GM23338 (cell line): ENCODE data around the gene PDE12. TPM values are rescaled to one million over a fixed set of nuclear protein-coding genes. Genes with fewer than 3 reads are reported as not detected.

Experiments
- ATAC-seq: fragments of 200-7000 bp; cut with Tn5 transposase; 3 replicates; pipeline ENCODE4 v1.9.1; 2020
- DNase-seq: peaks from one replicate; pipeline ENCODE4 v3.0.0-alpha.2; 2015; ENCODE audit warnings: low spot score
- H2AFZ ChIP-seq: fragments of 200-600 bp; sonication (generic); 2 replicates; pipeline ENCODE4 v1.8.0; 2016; ENCODE audit warnings: antibody characterized with exemption, mild to moderate bottlenecking, moderate library complexity
- H3F3A ChIP-seq: fragments of 200-600 bp; sonication (generic); replicated peaks from 2 replicates; pipeline ENCODE4 v1.8.0; 2017; ENCODE audit warnings: antibody characterized with exemption, mixed run types, low read depth
- H3K27ac ChIP-seq: fragments of 200-600 bp; sonication (generic); 2 replicates; pipeline ENCODE4 v1.6.1; 2016; ENCODE audit warnings: low read depth
- H3K27me3 ChIP-seq: fragments of 200-600 bp; sonication (generic); 2 replicates; pipeline ENCODE4 v1.8.0; 2016; ENCODE audit warnings: mild to moderate bottlenecking, mixed run types, moderate library complexity; ENCODE audit not compliant: insufficient read depth
- H3K36me3 ChIP-seq: fragments of 200-600 bp; sonication (generic); 2 replicates; pipeline ENCODE4 v1.8.0; 2016; ENCODE audit warnings: mild to moderate bottlenecking; ENCODE audit not compliant: insufficient read depth
- H3K4me1 ChIP-seq: fragments of 200-600 bp; sonication (generic); 2 replicates; pipeline ENCODE4 v1.8.0; 2016; ENCODE audit warnings: mild to moderate bottlenecking, moderate library complexity; ENCODE audit not compliant: insufficient read depth
- H3K4me2 ChIP-seq: fragments of 200-600 bp; sonication (generic); 2 replicates; pipeline ENCODE4 v1.7.1; 2017; ENCODE audit warnings: mixed run types
- H3K4me3 ChIP-seq: fragments of 200-600 bp; sonication (generic); 2 replicates; pipeline ENCODE4 v1.6.1; 2016; ENCODE audit warnings: mixed run types
- H3K79me2 ChIP-seq: fragments of 200-600 bp; sonication (generic); replicated peaks from 2 replicates; pipeline ENCODE4 v1.8.0; 2017; ENCODE audit warnings: mild to moderate bottlenecking; ENCODE audit not compliant: insufficient read depth
- H3K9me2 ChIP-seq: fragments of 200-600 bp; sonication (generic); 2 replicates; pipeline ENCODE4 v1.8.0; 2017; ENCODE audit not compliant: insufficient read depth
- H4K20me1 ChIP-seq: fragments of 200-600 bp; sonication (generic); replicated peaks from 2 replicates; pipeline ENCODE4 v1.8.0; 2017; ENCODE audit warnings: mild to moderate bottlenecking; ENCODE audit not compliant: insufficient read depth
- H3K27ac Mint-ChIP-seq: 2 replicates; pipeline ENCODE4 v1.8.0; 2020; ENCODE audit warnings: inconsistent platforms, mild to moderate bottlenecking, moderate library complexity, mixed read lengths
- H3K27me3 Mint-ChIP-seq: 3 replicates; pipeline ENCODE4 v1.8.0; 2022; ENCODE audit warnings: low read depth, mild to moderate bottlenecking, moderate library complexity, mixed read lengths, inconsistent platforms; ENCODE audit not compliant: insufficient read depth, poor library complexity
- H3K36me3 Mint-ChIP-seq: 3 replicates; pipeline ENCODE4 v1.8.0; 2021; ENCODE audit warnings: low read depth, mild to moderate bottlenecking, inconsistent platforms, moderate library complexity, mixed read lengths
- H3K4me1 Mint-ChIP-seq: 3 replicates; pipeline ENCODE4 v1.8.0; 2020; ENCODE audit warnings: mild to moderate bottlenecking, inconsistent platforms, mixed read lengths
- H3K4me3 Mint-ChIP-seq: 3 replicates; pipeline ENCODE4 v1.8.0; 2021; ENCODE audit warnings: moderate library complexity, mild to moderate bottlenecking, inconsistent platforms, mixed read lengths
- H3K9me3 Mint-ChIP-seq: 3 replicates; pipeline ENCODE4 v1.8.0; 2020; ENCODE audit warnings: moderate library complexity, mild to moderate bottlenecking, inconsistent platforms, mixed read lengths
- CREB1 ChIP-seq: fragments of 250-450 bp; sonication (Bioruptor Pico); IDR thresholded peaks from 2 replicates; pipeline ENCODE4 v1.5.0; 2020; ENCODE audit warnings: low read depth, mild to moderate bottlenecking, moderate library complexity
- EZH2phosphoT487 ChIP-seq: fragments of 200-600 bp; sonication (generic); IDR thresholded peaks from one replicate; pipeline ENCODE4 v1.8.1; 2018; ENCODE audit warnings: antibody characterized with exemption; ENCODE audit not compliant: unreplicated experiment
- polyA plus RNA-seq: library from polyadenylated mRNA; unstranded; fragments of >200 nt; fragmentation: Nextera tagmentation; extraction: Ambion mirVana; gene quantifications from 2 replicates; pipeline ENCODE4 v1.2.1, GENCODE V29; 2016
- total RNA-seq: library from RNA; depleted of rRNA; stranded (reverse); fragments of >200 nt; shearing (Covaris generic); gene quantifications from 2 replicates; pipeline ENCODE4 v1.2.3, GENCODE V29; 2014
- TF ChIP-seq, protein P1 (sequence below): fragments of 250-450 bp; sonication (Bioruptor Pico); IDR thresholded peaks from 2 replicates; pipeline ENCODE4 v1.5.0; 2020; ENCODE audit warnings: mild to moderate bottlenecking, moderate library complexity
- TF ChIP-seq, protein P2 (sequence below): IDR thresholded peaks from 2 replicates; pipeline ENCODE4 v1.6.1; 2016; ENCODE audit warnings: antibody characterized with exemption
- TF ChIP-seq, protein P3 (sequence below): IDR thresholded peaks from one replicate; pipeline ENCODE4 v1.6.1; 2018; ENCODE audit warnings: antibody characterized with exemption; ENCODE audit not compliant: unreplicated experiment

The PDE12 gene
- total and polyA plus RNA-seq, 2 experiments from 2014 or later: 5.0 to 14.3 TPM

DNA sequence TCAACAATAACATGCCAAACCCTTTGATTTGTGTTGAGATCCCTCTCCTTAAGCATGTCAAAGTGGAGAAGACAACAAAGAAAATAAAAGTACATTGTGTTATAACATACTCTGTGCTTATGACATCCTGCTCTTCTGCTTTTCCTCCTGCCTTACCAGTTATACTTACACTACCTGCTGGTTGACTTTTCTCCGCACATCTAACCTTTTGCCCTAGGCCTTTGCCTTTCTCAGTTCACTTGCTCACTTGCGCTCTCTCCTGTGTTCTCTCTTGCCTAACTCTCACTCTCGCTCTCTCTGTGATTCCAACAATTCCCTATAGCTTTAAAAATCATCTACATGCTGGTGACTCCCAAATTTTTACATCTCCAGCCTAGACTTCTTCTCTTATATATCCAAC, 17.6 kb upstream of the PDE12 start (continued):
- TF ChIP-seq, protein P1, sequence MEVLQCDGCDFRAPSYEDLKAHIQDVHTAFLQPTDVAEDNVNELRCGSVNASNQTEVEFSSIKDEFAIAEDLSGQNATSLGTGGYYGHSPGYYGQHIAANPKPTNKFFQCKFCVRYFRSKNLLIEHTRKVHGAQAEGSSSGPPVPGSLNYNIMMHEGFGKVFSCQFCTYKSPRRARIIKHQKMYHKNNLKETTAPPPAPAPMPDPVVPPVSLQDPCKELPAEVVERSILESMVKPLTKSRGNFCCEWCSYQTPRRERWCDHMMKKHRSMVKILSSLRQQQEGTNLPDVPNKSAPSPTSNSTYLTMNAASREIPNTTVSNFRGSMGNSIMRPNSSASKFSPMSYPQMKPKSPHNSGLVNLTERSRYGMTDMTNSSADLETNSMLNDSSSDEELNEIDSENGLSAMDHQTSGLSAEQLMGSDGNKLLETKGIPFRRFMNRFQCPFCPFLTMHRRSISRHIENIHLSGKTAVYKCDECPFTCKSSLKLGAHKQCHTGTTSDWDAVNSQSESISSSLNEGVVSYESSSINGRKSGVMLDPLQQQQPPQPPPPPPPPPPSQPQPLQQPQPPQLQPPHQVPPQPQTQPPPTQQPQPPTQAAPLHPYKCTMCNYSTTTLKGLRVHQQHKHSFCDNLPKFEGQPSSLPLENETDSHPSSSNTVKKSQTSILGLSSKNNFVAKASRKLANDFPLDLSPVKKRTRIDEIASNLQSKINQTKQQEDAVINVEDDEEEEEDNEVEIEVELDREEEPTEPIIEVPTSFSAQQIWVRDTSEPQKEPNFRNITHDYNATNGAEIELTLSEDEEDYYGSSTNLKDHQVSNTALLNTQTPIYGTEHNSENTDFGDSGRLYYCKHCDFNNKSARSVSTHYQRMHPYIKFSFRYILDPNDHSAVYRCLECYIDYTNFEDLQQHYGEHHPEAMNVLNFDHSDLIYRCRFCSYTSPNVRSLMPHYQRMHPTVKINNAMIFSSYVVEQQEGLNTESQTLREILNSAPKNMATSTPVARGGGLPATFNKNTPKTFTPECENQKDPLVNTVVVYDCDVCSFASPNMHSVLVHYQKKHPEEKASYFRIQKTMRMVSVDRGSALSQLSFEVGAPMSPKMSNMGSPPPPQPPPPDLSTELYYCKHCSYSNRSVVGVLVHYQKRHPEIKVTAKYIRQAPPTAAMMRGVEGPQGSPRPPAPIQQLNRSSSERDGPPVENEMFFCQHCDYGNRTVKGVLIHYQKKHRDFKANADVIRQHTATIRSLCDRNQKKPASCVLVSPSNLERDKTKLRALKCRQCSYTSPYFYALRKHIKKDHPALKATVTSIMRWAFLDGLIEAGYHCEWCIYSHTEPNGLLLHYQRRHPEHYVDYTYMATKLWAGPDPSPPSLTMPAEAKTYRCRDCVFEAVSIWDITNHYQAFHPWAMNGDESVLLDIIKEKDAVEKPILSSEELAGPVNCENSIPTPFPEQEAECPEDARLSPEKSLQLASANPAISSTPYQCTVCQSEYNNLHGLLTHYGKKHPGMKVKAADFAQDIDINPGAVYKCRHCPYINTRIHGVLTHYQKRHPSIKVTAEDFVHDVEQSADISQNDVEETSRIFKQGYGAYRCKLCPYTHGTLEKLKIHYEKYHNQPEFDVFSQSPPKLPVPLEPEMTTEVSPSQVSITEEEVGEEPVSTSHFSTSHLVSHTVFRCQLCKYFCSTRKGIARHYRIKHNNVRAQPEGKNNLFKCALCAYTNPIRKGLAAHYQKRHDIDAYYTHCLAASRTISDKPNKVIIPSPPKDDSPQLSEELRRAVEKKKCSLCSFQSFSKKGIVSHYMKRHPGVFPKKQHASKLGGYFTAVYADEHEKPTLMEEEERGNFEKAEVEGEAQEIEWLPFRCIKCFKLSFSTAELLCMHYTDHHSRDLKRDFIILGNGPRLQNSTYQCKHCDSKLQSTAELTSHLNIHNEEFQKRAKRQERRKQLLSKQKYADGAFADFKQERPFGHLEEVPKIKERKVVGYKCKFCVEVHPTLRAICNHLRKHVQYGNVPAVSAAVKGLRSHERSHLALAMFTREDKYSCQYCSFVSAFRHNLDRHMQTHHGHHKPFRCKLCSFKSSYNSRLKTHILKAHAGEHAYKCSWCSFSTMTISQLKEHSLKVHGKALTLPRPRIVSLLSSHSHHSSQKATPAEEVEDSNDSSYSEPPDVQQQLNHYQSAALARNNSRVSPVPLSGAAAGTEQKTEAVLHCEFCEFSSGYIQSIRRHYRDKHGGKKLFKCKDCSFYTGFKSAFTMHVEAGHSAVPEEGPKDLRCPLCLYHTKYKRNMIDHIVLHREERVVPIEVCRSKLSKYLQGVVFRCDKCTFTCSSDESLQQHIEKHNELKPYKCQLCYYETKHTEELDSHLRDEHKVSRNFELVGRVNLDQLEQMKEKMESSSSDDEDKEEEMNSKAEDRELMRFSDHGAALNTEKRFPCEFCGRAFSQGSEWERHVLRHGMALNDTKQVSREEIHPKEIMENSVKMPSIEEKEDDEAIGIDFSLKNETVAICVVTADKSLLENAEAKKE (CRISPR knock-in tag): no peak
- TF ChIP-seq CREB1 (CRISPR knock-in tag): no peak
- TF ChIP-seq, protein P2, sequence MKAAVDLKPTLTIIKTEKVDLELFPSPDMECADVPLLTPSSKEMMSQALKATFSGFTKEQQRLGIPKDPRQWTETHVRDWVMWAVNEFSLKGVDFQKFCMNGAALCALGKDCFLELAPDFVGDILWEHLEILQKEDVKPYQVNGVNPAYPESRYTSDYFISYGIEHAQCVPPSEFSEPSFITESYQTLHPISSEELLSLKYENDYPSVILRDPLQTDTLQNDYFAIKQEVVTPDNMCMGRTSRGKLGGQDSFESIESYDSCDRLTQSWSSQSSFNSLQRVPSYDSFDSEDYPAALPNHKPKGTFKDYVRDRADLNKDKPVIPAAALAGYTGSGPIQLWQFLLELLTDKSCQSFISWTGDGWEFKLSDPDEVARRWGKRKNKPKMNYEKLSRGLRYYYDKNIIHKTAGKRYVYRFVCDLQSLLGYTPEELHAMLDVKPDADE: no peak

DNA sequence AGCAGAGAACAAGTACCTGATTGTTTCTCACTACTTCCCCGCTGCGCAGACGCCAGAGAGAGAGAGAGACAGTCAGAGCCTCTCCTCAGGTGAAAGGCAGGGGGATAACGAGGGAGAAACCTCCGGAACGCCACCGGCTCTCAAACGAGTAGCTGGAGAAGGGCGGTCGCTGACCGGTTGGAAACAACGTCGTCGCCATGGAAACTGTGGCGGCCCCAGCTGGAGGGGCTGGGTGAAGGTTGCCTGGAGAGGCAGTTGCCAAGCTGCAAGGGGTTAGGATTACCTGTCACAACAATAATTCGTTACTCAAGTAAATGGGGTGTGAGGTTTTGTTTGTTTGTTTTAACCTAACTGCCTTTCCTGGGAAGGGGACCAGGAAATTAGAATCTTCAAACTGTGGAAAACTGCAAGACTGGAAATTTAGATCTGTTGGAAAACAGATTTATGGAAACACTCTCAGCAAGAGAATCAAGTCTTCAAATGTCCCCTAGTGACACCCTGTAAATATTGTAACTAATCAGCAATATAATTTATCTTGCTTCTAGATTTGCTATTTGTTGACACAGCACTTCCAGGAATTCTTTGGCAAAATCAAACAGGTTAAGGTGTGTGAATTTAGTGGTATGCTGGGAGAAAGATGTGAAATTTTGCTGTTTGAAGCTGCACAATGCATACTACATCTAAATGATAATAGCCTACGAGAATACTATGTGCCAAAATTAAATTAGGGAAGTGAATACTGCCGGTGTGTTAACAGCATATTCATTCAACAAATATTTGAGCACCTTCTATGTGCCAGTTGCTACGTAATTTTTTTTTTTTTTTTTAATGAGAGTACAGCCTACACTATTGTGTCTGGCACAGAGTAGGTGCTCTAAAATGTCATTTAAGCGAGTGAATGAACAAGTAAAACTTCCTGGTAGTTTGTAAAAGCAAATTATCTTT, 11.6 kb upstream of the PDE12 start, which contains the start of gene DNAH12:
DNAH12 (minus strand) TSS at position 164 of the 945 bp plus-strand sequence. CDS start 1,474 bp downstream, outside the sequence.
- H2AFZ ChIP-seq: peak within 1 kb of the TSS; percentile 87
- H3K4me3 ChIP-seq: peak within 1 kb of the TSS; percentile 45
- no peaks in the 10 kb centered on the region for H3K36me3 ChIP-seq
- H4K20me1 ChIP-seq: no peaks in the 10 kb centered on the region
- no peaks in the 10 kb centered on the region for H3K27me3 ChIP-seq
- TF ChIP-seq, protein P3, sequence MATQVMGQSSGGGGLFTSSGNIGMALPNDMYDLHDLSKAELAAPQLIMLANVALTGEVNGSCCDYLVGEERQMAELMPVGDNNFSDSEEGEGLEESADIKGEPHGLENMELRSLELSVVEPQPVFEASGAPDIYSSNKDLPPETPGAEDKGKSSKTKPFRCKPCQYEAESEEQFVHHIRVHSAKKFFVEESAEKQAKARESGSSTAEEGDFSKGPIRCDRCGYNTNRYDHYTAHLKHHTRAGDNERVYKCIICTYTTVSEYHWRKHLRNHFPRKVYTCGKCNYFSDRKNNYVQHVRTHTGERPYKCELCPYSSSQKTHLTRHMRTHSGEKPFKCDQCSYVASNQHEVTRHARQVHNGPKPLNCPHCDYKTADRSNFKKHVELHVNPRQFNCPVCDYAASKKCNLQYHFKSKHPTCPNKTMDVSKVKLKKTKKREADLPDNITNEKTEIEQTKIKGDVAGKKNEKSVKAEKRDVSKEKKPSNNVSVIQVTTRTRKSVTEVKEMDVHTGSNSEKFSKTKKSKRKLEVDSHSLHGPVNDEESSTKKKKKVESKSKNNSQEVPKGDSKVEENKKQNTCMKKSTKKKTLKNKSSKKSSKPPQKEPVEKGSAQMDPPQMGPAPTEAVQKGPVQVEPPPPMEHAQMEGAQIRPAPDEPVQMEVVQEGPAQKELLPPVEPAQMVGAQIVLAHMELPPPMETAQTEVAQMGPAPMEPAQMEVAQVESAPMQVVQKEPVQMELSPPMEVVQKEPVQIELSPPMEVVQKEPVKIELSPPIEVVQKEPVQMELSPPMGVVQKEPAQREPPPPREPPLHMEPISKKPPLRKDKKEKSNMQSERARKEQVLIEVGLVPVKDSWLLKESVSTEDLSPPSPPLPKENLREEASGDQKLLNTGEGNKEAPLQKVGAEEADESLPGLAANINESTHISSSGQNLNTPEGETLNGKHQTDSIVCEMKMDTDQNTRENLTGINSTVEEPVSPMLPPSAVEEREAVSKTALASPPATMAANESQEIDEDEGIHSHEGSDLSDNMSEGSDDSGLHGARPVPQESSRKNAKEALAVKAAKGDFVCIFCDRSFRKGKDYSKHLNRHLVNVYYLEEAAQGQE: no peak
- TF ChIP-seq EZH2phosphoT487: no peak
- Mint-ChIP-seq H3K27me3 (peaks cover 5% of the 10 kb centered on the region), H3K27ac (peak within 1 kb of the TSS; percentile 38; the same call in 1 of the 2 replicates), H3K36me3 (no peaks in the 10 kb centered on the region), H3K4me3 (peak within 1 kb of the TSS; percentile 62), H3K4me1 (peaks cover 9% of the 10 kb centered on the region), H3K9me3 (no peaks in the 10 kb centered on the region)
- no peaks in the 10 kb centered on the region for H3F3A ChIP-seq
- H3K4me1 ChIP-seq: peaks cover 10% of the 10 kb centered on the region
- DNase-seq (peak; percentile 97), ATAC-seq (peak; percentile 100)
- no peaks in the 10 kb centered on the region for H3K79me2 ChIP-seq
- H3K9me2 ChIP-seq: no peaks in the 10 kb centered on the region
- 0 out of 2 replicates have a peak within 1 kb of the TSS, but pooled peaks have one; percentile 45 for H3K27ac ChIP-seq
- H3K4me2 ChIP-seq: peak within 1 kb of the TSS; percentile 68
